Ectodermal cell (in vitro differentiated cells): ENCODE data around the gene TTC9B.
"Not testable (repeated sequence)": the region's sequence is repeated elsewhere in the genome, so short reads cannot be mapped to it uniquely, and the experiment has no call there.

Experiments
- H3K27ac ChIP-seq: 2 replicates; pipeline ENCODE4 v1.7.0; 2013; ENCODE audit warnings: mild to moderate bottlenecking, low read depth, low read length; ENCODE audit not compliant: insufficient read depth, poor library complexity, severe bottlenecking
- H3K27me3 ChIP-seq: 2 replicates; pipeline ENCODE4 v1.7.0; 2013; ENCODE audit warnings: mild to moderate bottlenecking, low read length; ENCODE audit not compliant: insufficient read depth, control insufficient read depth, poor library complexity, severe bottlenecking
- H3K36me3 ChIP-seq: one replicate; pipeline ENCODE4 v1.7.0; 2013; ENCODE audit warnings: low read length; ENCODE audit not compliant: control insufficient read depth, insufficient read depth
- H3K4me1 ChIP-seq: one replicate; pipeline ENCODE4 v1.7.0; 2013; ENCODE audit warnings: low read length; ENCODE audit not compliant: control insufficient read depth, insufficient read depth
- H3K4me3 ChIP-seq: 2 replicates; pipeline ENCODE4 v1.7.0; 2013; ENCODE audit warnings: low read depth, low read length, control low read depth; ENCODE audit not compliant: insufficient read depth
- H3K9me3 ChIP-seq: 2 replicates; pipeline ENCODE4 v1.7.0; 2013; ENCODE audit warnings: mild to moderate bottlenecking, low read length, moderate library complexity; ENCODE audit not compliant: control insufficient read depth
- WGBS, 2 experiments: methylation state at CpG; one replicate each; pipeline ENCODE4 v1.1.7; 2013; ENCODE audit warnings: missing lambda C conversion rate in 2 of 2; 5-methylcytosine and 5-hydroxymethylcytosine counted together

Gene TTC9B

GRCh38 chr19:40225440-40226305 lies 7.5 kb upstream of the TTC9B start:
- no peaks in the 10 kb centered on the region for H3K4me1 ChIP-seq
- H3K36me3 ChIP-seq, result no peaks in the 10 kb centered on the region
- 78 to 82% methylated on average over 21 of the region's 21 CpGs for WGBS, 2 experiments
- peaks cover 5% of the 10 kb centered on the region for H3K27me3 ChIP-seq
- H3K27ac ChIP-seq, result no peak overlapping the region
- no peak overlapping the region for H3K4me3 ChIP-seq
- H3K9me3 ChIP-seq, result no peaks in the 10 kb centered on the region

DNA sequence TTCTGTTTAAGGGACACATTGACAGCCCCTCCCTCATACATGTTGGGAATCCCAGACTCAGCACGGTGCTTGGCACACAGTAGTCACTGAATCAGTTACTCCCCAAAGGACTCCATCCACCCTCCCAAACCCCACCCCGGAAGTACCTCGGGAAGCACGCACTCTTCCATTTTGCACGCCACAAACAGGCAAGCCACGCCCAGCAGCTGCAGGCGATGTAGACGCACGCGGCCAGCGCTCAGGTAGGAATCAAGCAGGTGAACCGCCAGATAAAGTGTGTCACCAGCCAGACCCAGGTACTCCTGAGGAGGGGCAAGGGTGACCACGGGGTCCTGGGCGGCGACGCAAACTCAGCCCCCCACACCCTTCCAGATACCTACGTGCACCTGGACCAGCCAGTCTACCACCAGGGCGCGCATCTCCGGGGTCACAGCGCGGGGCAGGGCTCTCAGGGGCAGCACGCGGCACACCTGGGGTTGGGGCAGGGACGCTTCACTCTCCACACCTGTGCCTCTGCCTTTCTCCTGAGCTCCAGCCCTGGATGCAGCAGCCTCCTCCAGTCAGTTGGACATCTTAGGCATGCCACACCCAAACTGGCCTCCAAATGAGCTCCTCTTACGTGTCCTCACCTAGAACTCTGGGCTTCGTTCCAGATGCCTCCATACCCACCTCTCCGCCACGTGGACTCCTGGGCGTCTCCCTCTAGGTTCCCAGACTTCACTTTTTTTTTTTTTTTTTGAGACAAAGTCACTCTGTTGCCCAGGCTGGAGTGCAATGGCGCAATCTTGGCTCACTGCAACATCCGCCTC lies 6.4 kb upstream of the TTC9B start:
- peaks cover 17% of the 10 kb centered on the region for H3K27me3 ChIP-seq
- 93% methylated on average over 32 of the region's 32 CpGs for WGBS, 2 experiments
- no peak overlapping the region for H3K4me3 ChIP-seq

GRCh38 chr19:40223135-40223822 lies 5.1 kb upstream of the TTC9B start:
- Histone ChIP-seq H3K27me3 (peaks cover 29% of the 10 kb centered on the region), H3K4me1 (no peaks in the 10 kb centered on the region), H3K27ac (no peak overlapping the region), H3K9me3 (no peaks in the 10 kb centered on the region), H3K36me3 (no peaks in the 10 kb centered on the region), H3K4me3 (no peak overlapping the region)
- WGBS, 2 experiments, result 86 to 87% methylated on average over 48 of the region's 48 CpGs

More for the DNA sequence above, 6.4 kb upstream of the TTC9B start:
- Histone ChIP-seq H3K4me1 (no peaks in the 10 kb centered on the region), H3K36me3 (no peaks in the 10 kb centered on the region), H3K27ac (no peak overlapping the region), H3K9me3 (no peaks in the 10 kb centered on the region)

GRCh38 chr19:40221858-40222619 lies 3.9 kb upstream of the TTC9B start:
- WGBS, 2 experiments, result 78 to 80% methylated on average over 41 of the region's 41 CpGs
- Histone ChIP-seq H3K36me3 (no peaks in the 10 kb centered on the region), H3K27ac (no peak overlapping the region), H3K4me1 (no peaks in the 10 kb centered on the region), H3K9me3 (no peaks in the 10 kb centered on the region), H3K4me3 (no peak overlapping the region), H3K27me3 (peaks cover 42% of the 10 kb centered on the region)

DNA sequence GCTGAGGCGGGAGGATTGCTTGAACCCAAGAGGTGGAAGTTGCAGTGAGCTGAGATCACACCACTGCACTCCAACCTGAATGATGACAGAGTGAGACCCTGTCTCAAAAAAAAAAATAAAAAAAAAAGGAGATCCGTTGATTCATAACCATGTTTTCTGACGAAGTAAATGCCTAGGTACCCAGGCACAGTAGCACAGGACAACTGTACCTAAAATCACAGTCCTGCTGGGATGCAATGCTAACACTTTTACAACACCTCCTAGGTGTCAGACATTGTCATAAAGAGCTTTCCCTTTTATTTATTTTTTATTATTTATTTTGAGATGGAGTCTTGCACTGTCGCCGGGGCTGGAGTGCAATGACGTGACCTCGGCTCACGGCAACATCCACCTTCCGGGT lies 2.5 kb upstream of the TTC9B start:
- WGBS, 2 experiments, result 90% methylated on average over 9 of the region's 9 CpGs
- no peaks in the 10 kb centered on the region for H3K9me3 ChIP-seq

DNA sequence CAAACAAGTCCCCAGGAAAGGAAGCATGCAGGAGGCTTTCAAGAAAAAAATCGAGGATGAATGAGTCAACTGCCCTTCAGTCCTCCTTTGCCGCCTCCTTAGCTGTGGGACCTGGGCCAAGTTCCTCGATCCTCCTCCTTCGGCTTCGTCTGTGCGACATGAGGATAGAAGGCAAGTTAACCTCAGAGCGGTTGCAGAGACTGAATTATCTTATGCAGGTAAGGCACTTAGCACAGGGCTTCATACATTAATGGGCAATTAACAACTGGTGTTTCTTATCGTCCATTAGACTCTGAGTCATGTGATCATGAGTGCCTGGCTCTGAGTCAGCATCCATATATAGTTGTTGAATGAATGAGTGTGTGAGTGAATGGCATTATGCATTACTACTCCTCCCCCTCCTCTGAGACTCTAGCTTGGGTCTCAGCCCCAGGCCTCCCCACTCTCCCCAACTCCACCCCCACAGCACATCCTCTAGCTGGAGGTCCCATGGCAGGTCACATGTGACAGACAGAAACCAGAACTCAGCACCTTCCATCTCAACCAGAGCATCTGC lies 1.6 kb upstream of the TTC9B start:
- no peaks in the 10 kb centered on the region for H3K4me1 ChIP-seq
- H3K27ac ChIP-seq, result no peak overlapping the region
- H3K9me3 ChIP-seq, result no peaks in the 10 kb centered on the region
- no peaks in the 10 kb centered on the region for H3K36me3 ChIP-seq
- H3K27me3 ChIP-seq, result peaks cover 57% of the 10 kb centered on the region
- WGBS, 2 experiments, result 58 to 62% methylated on average over 8 of the region's 8 CpGs
- H3K4me3 ChIP-seq, result no peak overlapping the region

More for the DNA sequence above, 2.5 kb upstream of the TTC9B start:
- Histone ChIP-seq H3K4me1 (no peaks in the 10 kb centered on the region), H3K36me3 (no peaks in the 10 kb centered on the region), H3K27ac (no peak overlapping the region), H3K27me3 (peaks cover 55% of the 10 kb centered on the region), H3K4me3 (no peak overlapping the region)

GRCh38 chr19:40219029-40219428 lies 845 bp upstream of the TTC9B start:
- H3K36me3 ChIP-seq, H3K4me1 ChIP-seq, H3K4me3 ChIP-seq, H3K27ac ChIP-seq, H3K9me3 ChIP-seq: not testable (repeated sequence)
- H3K27me3 ChIP-seq, result peaks cover 57% of the 10 kb centered on the region
- WGBS, 2 experiments, result 85 to 91% methylated on average over 4 of the region's 4 CpGs

- Histone ChIP-seq H3K27ac (no peak overlapping the region), H3K9me3 (no peaks in the 10 kb centered on the region), H3K4me1 (no peaks in the 10 kb centered on the region), H3K36me3 (peaks cover 3% of the 10 kb centered on the region), H3K4me3 (no peak overlapping the region), H3K27me3 (peaks cover 57% of the 10 kb centered on the region)
- WGBS, 2 experiments, result 38 to 42% methylated on average over 54 of the region's 54 CpGs
Observed at GRCh38 chr19:40217027-40217810, 965 bp downstream of the TTC9B start.

DNA sequence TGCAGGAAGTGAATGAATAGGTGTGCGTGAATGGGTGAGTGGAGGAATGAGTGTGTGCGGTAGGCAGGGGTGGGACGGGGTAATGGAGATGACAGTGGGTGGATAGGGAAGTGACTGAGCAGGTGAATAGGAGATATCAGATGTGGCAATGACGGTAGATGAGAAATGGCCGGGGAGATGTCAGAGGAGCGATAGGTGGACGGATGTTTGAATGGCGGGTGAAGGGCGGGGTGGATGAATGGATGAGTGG lies 1.5 kb downstream of the TTC9B start:
- Histone ChIP-seq H3K36me3 (peaks cover 3% of the 10 kb centered on the region), H3K9me3 (no peaks in the 10 kb centered on the region), H3K4me3 (no peak overlapping the region), H3K27me3 (peaks cover 57% of the 10 kb centered on the region), H3K4me1 (no peaks in the 10 kb centered on the region), H3K27ac (no peak overlapping the region)
- 80 to 83% methylated on average over 9 of the region's 9 CpGs for WGBS, 2 experiments
